HG03045 (cell line): ENCODE data around the gene ARMC9.
"Not testable (repeated sequence)": the region's sequence is repeated elsewhere in the genome, so short reads cannot be mapped to it uniquely, and the experiment has no call there.

Experiments
- ATAC-seq: cut with Tn5 transposase; IDR thresholded peaks from one replicate; pipeline ENCODE4 v1.9.1; 2021; ENCODE audit warnings: mild to moderate bottlenecking, moderate library complexity; ENCODE audit not compliant: unreplicated experiment

Gene ARMC9

GRCh38 chr2:231278868-231279267 is 80.4 kb downstream of the ARMC9 start:
- ATAC-seq, result no peak

- no peak for ATAC-seq
Measured at GRCh38 chr2:231280846-231281245, 82.4 kb downstream of the ARMC9 start.

GRCh38 chr2:231284296-231284695 is 85.9 kb downstream of the ARMC9 start:
- no peak for ATAC-seq

GRCh38 chr2:231286964-231287363 is 88.5 kb downstream of the ARMC9 start:
- no peak for ATAC-seq

GRCh38 chr2:231287696-231288095 is 89.3 kb downstream of the ARMC9 start:
- ATAC-seq, result no peak

- ATAC-seq, result no peak
Measured at GRCh38 chr2:231288590-231288989, 90.2 kb downstream of the ARMC9 start.

- ATAC-seq, result no peak
Measured at GRCh38 chr2:231290321-231291015, 92.0 kb downstream of the ARMC9 start.

GRCh38 chr2:231292472-231293134 is 94.2 kb downstream of the ARMC9 start:
- no peak for ATAC-seq

- no peak for ATAC-seq
Measured at GRCh38 chr2:231293163-231293562, 94.7 kb downstream of the ARMC9 start.

GRCh38 chr2:231294116-231294515 is 95.7 kb downstream of the ARMC9 start:
- ATAC-seq, result no peak

- no peak for ATAC-seq
Measured at GRCh38 chr2:231294571-231295362, 96.3 kb downstream of the ARMC9 start.

GRCh38 chr2:231295363-231295655 is 96.9 kb downstream of the ARMC9 start:
- ATAC-seq, result no peak

- ATAC-seq, result no peak
Measured at GRCh38 chr2:231296401-231296974, 98.1 kb downstream of the ARMC9 start.

GRCh38 chr2:231297108-231297908 is 98.9 kb downstream of the ARMC9 start:
- peak; percentile 59 for ATAC-seq

GRCh38 chr2:231298091-231298490 is 99.7 kb downstream of the ARMC9 start:
- no peak for ATAC-seq

GRCh38 chr2:231299267-231299666 is 100.8 kb downstream of the ARMC9 start:
- no peak for ATAC-seq

GRCh38 chr2:231300020-231300721 is 101.7 kb downstream of the ARMC9 start:
- ATAC-seq, result no peak

GRCh38 chr2:231300722-231301076 is 102.3 kb downstream of the ARMC9 start:
- ATAC-seq, result no peak

- ATAC-seq, result not testable (repeated sequence)
Measured at GRCh38 chr2:231304259-231304658, 105.8 kb downstream of the ARMC9 start.

GRCh38 chr2:231305221-231305620 is 106.8 kb downstream of the ARMC9 start:
- ATAC-seq, result no peak
